ENCODE measurements around the gene PRKAA1.
A peak's percentile ranks its signal among the peaks of the same experiment; 100 is the strongest.
"Not testable (repeated sequence)": the region's sequence is repeated elsewhere in the genome, so short reads cannot be mapped to it uniquely, and the experiment has no call there.

PRKAA1 gene

DNA sequence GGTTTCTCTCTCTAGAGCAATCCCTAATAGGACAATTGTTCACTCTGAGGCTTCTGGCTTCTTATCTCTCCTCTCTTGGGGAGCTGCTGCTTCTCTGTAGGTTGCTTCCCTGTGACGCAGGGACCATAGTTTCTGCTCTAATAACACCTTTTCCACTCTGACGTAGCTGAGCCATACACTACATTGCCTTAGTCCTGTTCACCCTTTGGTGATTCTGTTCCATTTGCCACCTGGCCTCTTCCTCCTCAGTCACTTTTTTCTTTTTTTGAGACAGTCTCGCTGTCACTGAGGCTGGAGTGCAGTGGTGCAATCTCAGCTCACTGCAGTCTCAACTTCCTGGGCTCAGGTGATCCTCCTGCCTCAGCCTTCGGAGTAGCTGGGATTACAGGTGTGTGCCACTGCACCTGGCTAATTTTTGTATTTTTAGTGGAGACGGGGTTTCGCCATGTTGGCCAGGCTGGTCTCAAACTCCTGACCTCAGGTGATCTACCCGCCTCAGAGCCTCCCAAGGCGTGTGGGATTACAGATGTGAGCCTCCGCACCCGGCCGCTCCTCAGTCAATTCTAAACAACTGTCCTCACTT, 27.4 kb upstream of the PRKAA1 start:
- DNase-seq = not testable (repeated sequence)
- ATAC-seq = peak; percentile 11

GRCh38 chr5:40823459-40823858, 25.3 kb upstream of the PRKAA1 start:
- ATAC-seq = no peak
- DNase-seq = no peak

GRCh38 chr5:40813698-40814281, 15.6 kb upstream of the PRKAA1 start:
- DNase-seq = no peak
- ATAC-seq = peak; percentile 93

DNA sequence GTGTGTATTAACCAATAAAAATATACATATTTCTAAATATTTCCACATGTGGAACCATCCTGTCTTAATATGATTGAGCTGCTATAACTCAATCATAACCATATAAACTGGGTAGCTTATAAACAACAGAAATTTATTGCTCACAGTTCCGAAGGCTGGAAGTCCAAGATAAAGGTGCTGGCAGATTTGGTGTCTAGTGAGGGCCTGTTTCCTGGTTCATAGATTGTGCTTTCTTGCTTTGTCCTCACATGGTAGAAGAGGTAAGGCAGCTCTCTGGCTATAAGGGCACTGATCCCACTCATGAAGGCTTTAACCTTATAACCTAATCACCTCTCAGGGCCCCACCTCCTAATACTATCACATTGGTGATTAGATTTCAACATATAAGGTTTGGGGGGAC, 14.0 kb upstream of the PRKAA1 start:
- no peak for ATAC-seq
- no peak for DNase-seq

- DNase-seq = no peak
- no peak for ATAC-seq
These were observed 3.8 kb upstream of the PRKAA1 start for GRCh38 chr5:40801771-40802562.

DNA sequence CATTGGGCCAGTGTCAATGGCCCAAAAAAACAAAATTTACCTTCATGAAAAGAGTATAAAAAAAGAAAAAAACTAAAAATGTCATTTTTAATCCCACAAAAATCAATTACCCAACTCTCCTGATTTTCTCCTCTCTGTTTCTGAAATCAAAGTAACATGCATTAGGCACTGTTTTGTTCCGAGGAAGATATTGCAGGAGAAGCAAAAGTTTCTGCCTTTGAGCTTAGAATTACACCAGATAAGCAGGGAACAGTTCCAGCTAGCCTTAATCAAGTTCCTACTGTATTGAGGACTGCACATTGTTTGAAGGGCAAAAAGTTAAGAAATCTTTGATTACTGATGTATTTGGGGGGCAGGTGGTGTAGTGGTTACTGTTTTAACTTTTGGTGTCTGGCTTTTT, 1.1 kb upstream of the PRKAA1 start:
- DNase-seq = no peak

DNA sequence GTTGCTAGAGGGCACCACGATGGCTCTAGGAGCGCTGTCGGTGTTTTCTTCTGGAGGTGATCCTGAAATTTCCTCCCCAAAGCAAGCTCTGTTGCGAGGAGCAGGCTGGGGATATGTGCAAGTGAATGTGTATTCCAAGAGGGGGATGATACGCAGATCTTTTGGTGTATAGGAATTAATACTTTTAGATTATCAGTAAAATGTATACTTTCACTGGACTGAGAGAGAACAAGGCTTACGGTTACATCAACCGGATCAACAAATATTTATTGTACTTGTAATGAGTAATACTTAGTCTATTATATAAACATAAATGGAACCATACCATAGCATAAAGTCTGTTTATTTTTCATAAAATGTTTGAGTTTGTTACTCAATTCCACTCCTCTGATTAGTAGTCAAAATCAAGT, 632 bp upstream of the PRKAA1 start:
- DNase-seq = no peak

More for the DNA sequence above, 1.1 kb upstream of the PRKAA1 start:
- ATAC-seq = no peak

DNA sequence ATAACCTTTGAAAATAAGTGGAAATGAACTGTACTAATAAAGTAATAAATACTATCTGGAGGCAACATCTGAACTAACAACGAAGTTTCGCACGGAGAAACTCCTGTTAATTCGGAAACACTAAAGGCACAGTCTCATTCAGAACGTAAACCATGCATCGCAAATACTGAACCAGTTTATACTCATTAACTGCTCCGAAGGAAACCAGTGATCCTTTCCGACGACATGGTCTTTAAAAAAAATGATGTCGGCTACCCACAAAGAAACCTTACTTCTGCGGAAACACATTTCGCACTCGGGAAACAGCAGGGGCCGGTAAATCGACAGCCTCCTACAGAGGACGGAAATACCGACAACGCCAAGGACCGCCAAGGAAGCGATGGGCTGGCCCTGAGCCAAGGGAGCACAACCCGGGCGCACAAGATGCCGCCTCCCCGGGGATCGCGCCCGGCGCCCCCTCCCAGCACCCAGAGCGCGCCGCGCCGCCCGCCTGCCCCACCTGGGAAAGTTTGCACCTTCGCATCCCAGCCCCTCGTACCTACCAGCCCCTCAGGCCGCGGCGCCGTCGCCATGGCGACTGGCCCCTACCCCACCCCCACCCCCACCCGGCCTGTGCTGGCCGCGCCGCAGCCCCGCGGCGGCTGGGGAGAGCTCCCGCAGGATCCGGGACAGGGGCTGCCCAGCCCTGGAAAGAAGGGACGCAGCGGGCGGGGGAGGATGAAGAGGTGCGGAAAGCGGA, 732 bp downstream of the PRKAA1 start:
- peak; percentile 82 for DNase-seq

More for the DNA sequence above, 632 bp upstream of the PRKAA1 start:
- no peak for ATAC-seq

DNA sequence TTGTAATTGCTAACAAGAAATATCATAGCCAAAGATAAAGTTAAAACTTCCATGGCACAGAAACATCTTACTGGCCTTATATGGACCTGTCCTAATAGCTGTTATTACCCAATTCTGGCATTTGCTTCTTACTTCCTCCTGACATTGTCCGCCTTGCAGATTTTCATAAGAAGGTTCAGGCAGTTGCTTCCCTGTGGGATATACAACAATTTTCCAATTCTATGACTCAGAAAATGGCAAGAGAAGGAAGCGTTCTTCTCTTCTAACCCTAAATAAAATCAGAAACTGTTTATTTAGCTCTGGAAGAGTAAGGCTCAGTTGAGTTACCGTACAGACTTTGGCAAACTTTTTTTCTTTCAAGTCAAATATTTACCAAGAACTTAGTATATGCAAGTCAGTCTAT, 1.7 kb downstream of the PRKAA1 start:
- DNase-seq (no peak), ATAC-seq (no peak)

More for the DNA sequence above, 732 bp downstream of the PRKAA1 start:
- ATAC-seq = peak; percentile 58

DNA sequence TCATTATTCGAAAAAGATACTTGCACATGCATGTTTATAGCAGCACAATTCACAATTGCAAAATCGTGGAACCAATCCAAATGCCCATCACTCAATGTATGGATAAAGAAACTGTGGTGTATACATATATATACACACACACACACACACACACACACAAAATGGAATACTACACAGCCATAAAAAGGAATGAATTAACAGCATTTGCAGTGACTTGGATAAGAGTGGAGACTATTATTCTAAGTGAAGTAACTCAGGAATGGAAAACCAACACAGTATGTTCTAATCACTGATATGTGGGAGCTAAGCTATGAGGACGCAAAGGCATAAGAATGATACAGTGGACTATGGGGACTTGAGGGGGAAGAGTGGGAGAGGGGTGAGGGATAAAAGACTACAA, 3.3 kb downstream of the PRKAA1 start:
- DNase-seq, ATAC-seq: not testable (repeated sequence)

DNA sequence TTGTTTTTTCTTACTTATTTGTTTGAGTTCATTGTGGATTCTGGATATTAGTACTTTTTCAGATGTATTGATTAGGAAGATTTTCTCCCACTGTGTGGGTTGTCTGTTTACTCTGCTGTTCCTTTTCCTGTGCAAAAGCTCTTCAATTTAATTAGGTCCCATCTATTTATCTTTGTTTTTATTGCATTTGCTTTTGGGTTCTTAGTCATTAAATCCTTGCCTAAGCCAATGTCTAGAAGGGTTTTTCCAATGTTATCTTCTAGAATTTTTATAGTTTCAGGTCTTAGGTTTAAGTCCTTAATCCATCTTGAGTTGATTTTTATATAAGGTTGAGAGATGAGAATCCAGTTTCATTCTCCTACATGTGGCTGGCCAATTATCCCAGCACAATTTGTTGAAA, 3.8 kb downstream of the PRKAA1 start:
- not testable (repeated sequence) for ATAC-seq, DNase-seq

- not testable (repeated sequence) for ATAC-seq, DNase-seq
These were observed 5.5 kb downstream of the PRKAA1 start for GRCh38 chr5:40792691-40793090.

DNA sequence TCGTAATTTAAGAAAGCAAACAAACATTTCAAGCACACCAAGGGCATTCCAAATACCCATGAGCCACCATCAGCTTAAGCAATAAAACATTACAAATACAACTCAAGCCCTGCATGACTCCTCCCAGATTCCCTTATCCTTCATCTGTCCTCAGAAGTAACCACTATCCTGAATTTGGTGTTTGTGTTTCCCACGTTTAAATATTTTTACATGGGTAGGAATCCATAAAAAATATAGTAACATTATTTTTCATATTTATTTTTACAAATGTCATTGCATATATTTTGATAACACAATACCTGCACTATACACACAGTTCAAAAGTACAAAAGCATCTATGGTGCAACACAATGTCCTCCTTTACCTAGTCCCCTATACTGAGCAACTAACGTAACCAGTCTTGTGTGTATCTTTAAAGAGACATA, 6.4 kb downstream of the PRKAA1 start:
- no peak for DNase-seq
- no peak for ATAC-seq

DNA sequence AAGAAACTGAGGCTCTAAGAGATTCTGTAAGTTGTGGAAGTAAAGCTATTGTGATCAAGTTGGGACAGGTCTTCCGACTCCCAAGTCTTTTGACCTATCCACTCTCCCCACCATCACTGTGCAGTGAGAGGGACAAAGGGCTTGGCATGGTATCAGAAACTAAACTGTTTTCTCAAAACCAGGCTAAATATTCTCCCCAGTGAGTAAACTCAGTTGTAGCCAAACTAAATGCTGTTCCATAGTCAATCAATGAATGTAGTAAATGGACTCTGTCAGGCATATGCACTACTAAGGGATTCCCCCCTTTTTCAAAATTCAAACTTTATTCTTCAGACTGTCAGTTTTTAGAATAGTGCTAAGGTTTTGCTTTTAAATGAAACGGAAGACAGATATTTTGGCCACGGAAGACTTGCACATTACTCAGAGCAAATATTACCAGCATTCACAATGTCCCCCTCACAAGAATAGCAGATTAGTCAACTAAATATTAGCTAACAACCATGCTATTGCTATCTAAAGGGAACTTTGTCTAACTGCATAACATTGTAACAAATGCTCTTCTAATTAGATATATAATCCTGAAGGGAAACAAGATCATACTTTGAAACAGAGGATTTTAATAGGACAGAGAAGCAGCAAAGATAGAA, 7.1 kb downstream of the PRKAA1 start:
- ATAC-seq (no peak), DNase-seq (no peak)

GRCh38 chr5:40788941-40789340, 9.2 kb downstream of the PRKAA1 start:
- not testable (repeated sequence) for ATAC-seq, DNase-seq

DNA sequence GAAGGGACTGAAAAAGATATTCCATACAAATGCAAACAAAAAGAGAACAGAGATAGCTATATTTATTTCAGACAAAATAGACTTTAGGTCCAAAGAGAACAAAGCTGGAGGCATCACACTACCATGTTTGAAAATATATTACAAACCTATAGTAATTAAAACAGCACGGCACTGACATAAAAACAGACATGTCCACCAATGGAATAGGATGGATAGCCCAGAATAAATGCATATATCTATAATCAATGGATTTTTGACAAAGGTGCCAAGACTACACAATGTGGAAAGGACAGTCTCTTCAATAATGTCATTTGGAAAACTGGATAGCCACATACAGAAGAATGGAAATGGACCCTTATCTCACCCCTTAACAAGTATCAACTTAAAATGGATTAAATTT, 10.2 kb downstream of the PRKAA1 start:
- DNase-seq (no peak), ATAC-seq (no peak)

DNA sequence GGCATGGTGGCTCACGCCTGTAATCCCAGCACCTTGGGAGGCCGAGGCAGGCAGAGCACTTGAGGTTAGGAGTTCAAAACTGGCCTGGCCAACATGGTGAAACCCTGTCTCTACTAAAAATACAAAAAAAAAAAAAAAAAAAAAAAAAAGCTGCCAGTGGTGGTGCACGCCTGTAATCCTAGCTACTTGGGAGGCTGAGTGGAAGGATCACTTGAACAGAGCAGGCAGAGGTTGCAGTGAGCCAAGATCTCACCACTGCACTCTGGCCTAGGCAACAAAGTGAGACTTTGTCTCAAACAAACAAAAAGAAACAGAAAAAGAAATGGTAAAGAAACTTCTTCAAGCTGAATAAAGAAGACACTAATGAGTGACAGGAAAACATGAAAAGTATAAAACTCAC, 11.5 kb downstream of the PRKAA1 start:
- not testable (repeated sequence) for ATAC-seq, DNase-seq

GRCh38 chr5:40784916-40785315, 13.3 kb downstream of the PRKAA1 start:
- DNase-seq (no peak), ATAC-seq (no peak)

- no peak for DNase-seq
- no peak for ATAC-seq
These were observed 14.0 kb downstream of the PRKAA1 start for GRCh38 chr5:40784027-40784653.

DNA sequence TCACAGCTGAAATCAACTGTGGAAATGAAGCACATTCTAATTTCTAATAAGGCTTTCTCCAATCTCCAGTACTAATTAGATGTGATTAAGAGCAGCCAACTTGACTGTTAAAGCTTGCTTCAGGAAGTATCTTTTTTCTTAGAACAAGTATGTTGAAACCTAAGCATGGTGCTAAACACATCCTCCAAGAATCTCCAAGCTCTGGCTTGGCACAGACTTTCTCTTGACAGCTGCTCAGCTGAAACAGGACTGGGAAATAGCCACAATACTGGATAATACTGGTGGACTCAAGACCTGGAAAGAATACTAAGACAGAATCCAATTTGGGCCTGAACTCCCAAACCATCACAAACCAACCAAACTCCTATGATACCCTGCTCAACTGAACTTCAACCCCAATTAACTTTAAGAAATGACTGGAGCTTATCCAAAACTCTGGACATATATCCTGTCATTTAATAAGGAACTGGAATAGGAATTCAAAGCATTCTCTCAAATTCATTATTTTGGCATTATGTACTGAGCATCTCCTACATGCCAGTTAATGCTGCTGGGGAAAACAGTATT, 16.2 kb downstream of the PRKAA1 start:
- ATAC-seq (no peak), DNase-seq (no peak)

DNA sequence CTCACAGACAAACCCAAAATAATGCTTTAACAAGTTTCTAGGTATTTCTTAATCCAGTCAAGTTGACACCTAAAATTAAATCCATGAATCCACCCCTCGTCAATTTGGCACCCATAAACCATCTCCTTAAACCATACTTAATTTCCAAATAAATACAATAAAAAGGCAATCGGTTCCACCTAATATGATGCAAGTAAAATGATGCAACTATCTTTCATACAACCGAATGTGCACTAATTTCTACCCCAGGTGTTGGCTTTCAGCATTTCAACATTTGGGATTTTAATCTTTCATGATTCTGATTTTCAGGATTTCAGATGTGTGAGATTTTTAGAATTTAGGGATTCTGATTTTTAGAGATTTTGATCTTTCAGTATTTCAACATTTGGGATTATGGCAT, 17.3 kb downstream of the PRKAA1 start:
- ATAC-seq (no peak), DNase-seq (no peak)

Measured in stimulated activated naive CD8-positive, alpha-beta T cell treated with anti-CD3 and anti-CD28 coated beads, Interleukin-15, Interleukin-2, amounts not matched to agents 100 U/mL and 50 U/mL, for 24 hours (primary cell).